Eye (tissue), 1 donor: ENCODE results near the gene RBMS1.

Experiments
- DNase-seq: peaks from one replicate; pipeline ENCODE4 v3.0.0-alpha.2; 2015

Gene RBMS1

DNA sequence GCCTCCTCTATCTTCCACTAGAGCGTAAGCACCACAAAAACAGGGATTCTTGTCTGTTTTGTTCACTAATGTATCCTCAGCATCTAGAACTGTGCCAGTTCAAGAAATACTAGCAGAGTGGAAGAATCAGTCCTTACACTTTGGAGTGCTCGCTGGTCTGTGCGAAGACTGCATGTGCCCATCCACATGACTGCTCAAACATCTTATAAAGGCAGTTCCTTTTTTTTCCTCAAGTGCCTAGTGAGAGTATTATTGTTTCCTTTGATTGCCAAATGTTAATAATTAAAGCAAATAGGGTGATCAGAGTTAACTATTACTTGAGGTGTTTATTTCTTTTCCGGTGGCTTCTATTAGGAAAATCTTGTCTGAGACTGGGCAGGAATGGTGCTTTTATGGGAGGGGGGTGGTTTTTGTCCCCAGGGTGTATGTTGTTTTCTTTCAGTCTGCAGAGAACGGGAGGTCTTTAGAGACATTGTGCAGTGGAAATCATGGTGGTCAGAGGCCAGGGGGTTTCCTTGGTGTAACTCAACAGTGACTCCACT, 247.9 kb downstream of the RBMS1 start:
- no peak for DNase-seq

DNA sequence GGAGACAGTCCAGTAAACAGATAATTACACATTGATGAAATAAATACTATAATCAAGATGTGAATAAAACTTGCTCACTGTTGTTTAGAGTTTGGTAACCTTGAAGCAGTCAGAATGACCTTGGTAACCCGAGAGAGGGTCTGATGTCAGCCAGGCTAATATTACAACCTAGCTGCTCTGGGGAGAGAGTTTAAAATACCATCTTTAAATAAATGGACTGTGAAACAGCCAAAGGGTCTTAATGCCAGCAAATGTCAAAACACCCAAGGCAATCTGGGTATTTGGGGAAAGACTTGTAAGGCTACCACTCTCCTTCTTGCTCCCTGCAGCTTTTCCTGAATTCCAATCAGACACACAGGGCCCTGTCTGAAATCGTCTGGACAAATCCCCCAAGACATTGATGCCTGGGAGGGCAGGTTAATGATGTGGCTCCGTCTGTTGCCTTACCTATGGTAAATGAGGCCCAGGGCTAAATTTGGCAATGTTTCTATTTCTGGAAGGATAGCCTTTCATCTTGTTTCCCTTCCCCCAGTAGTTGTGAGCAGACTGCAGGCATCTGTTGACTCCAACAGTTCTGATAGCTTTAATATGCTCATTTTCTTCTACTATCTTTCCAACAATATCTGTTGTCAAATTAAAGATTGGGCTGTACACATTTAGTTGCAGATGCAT, 250.6 kb downstream of the RBMS1 start:
- no peak for DNase-seq

DNA sequence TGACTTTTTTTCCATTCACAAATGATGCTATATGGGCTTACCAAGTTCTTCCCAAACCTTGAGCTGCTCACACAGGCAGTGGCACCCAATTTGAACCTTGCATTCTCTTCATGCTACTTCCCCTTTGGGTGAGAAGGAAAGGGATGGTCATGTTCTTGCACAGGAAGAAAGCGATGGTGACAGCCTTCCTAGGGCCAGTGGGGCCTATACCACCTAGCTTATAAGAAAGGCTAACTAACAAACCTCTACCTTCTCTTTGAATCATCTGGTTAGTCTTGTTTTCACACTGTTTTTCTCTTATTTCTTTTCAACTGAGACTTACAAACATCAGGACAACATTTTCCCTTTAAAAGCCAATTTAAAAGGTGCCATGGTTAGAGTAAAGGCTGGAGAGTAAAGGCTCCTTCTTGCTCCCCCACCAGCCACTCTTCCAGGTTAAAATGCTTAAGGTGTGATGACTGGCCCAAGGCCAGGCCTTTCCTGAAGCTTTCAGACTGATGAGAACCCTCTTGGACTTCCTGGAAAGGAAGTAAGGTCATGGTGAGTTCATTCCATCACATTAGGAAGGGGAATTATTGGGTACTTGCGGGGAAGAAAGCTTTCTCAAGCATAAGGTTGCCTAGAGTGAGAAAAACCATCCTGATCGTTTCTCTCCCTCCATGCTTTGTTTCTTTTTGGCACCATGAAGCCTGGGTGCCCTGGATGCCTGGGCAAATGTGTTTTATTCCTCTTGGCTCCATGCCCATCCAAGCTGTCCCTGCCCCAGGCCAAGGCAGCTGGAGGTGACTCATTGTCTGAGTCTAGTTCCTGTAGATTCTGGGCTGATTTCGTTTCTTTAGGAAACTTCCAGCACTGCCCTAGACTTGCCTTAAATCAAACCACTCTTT, 252.1 kb downstream of the RBMS1 start:
- no peak for DNase-seq

DNA sequence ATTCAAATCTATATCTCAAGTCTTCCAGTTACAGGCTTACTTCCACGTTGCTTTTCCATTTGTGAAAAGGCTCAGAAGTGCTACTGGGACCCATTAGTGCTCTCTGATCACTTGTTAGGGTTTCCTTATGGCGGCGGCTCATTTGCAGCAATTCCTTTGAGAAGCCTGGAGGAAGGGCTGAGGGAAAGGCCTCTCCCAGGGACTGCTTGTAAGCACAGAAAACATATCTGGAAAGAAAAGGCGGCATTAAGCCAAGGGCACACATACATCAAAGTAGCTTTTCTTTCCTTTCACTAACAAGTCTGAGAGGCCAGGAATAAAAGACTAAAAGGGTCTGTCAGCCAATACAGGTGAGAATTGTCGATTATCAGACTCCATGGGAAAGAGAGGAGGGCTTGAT, 254.2 kb downstream of the RBMS1 start:
- no peak for DNase-seq

DNA sequence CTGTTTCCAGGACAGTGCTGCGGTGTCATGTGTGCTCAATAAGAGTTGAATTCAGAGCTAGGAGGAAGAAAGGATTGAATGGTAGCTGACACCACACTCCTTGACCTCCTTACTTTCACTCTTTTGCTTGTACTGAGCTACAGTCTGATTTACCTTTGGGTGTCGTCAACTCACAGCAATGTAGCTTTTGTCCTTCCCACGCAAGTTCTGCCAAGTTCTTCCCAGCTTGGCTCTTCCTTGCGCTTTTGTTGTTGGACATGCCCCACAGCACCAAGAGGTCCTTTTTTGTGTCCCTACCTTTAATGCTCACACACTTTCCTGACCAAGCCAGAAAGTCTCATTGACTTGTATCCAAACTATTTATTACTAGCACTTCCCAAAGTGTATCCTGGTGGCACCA, 255.2 kb downstream of the RBMS1 start:
- no peak for DNase-seq

DNA sequence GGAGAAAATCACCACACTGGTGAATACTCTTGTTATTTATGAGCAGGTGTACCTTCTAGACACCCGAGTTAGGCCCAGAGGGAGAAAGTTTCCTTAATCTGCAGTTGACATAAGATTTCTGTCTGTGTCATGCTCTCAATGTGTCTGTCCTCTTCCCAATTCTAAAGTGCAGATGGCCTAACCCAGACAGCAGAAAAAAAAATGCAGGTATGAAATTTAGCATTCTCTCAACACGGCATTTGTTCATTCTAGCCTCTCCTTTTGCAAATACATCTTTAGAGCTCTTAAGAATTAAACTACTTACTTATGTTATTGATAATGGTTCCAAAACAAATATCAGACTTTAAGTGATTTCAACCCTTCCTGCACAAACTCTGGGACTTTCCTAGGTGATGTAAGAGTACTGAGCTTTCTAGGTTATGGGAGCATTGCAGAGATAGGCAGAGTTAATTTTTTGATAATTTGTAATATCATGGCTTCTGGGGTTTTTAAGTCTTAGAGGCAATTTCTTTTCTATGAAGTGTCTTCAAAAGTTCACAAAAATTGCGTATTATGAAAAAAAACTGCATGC, 260.6 kb downstream of the RBMS1 start:
- no peak for DNase-seq

DNA sequence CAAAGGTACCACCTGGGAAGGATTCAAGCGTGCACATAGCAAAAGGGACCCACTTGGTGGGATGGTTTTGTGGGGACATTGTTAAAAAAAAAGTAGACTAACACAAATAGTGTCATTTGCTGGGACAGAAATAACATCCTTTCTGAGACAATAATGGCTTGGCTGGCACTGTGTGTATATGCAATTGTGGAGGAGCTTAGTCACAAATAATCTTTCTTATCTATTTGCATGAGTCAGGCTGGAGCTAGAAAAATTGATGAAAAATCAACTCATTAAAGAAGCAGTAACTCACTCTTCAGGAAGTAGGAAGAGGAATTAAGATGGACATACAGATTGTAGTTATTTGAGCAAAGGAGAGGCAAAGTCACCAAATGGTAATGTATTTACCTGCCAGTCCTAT, 264.0 kb downstream of the RBMS1 start:
- DNase-seq, result no peak

DNA sequence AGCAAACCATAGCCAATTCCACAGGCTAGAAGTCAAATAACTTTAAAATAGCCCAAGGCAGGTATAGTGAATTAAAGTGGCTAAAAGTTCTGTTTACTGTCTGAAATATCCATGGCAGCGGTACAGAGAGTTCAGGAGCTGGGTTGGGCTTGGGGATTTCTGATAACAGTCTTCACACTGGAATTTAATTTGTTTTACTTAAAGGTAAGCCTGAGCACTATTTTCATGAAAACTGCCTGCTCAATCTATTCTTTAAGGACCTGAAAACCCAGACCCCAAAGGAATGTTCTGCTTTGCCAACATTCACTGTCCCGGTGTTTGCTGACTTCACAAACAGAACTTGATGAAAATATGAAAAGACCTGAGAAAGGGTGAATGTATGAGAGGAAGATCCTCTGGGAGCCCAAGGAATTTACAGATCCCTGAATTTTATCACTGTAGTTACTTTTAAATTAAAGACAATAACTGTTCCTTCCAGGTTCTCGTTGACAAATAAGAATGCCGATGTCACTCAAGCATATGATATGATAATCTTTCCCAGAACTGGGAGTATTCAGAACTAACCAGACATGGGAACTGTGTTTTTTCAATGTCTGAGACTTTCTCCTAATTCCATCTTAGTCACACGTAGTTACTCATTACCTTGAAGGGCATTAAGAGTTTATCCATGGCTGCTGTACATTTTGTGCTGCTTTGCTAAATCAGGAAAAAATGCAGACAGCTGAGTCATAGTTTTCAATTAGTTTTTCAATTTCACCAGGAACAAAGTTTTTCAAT, 265.3 kb downstream of the RBMS1 start:
- no peak for DNase-seq

DNA sequence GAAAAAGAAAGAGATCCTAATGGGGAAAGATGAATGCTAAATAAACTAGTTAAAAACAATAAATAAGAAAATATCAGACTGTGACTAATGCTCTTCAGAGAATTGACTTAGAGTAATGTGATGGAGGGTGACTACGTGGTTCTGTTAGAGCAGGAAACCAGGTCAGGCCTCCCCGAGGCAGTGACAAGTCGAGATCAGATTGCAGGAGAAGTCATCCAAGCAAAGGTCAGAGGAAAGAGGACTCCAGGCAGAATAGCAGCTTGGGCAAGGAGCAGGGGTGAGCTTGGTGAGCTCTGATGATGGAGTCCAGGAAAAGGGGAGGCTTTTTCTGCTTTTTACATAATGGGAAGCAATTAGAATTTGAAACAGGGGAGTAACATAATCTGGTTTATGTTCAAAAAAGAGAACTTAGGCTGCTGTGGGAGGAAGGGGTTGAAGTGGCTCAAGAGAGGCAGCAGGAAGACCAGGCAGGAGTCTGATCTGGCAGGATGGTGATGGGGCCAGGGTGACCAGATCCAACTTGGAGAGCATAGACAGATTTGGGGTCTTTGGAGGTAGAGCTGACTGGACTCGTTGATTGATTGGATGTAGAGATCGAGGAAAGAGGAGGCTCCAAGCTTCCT, 266.2 kb downstream of the RBMS1 start:
- no peak for DNase-seq

DNA sequence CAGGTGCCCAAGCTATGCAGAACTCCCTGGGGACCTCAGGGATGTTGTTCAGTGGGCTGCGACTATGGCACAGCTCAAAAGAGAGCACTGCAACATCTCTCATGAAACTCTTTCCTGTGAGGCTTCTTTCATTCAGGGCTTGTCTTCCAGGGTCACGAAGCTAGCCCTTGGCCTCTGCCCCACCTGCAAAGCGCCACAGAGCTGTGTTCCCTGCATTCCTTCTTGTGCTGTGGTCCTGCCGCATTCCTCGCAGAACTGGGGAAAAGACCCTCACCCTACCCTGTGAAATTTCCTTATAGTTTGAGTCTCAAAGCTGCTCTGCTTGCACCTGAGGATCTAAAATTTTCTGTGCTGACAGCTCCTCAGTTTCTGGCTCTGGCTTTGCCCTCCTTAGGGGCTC, 267.2 kb downstream of the RBMS1 start:
- no peak for DNase-seq

DNA sequence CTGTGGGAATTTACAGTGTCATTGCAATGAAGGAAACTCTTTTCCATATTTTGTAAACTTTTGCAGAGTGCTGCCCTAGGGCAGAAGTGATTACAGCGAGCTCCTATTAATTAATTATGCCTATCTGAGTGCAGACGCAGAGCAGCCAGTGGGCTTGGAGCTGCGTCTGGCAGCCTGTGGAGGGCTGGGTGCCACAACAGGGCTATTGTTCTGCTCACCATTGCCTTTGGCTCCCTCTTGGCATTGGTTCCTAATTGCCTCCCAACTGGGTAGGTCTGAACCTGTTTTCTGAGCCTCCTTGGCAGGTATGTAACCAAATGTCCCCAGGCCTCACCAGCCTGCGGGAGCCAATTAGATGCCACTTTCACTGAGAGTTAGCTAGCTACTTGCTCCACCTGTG, 267.9 kb downstream of the RBMS1 start:
- DNase-seq, result no peak

DNA sequence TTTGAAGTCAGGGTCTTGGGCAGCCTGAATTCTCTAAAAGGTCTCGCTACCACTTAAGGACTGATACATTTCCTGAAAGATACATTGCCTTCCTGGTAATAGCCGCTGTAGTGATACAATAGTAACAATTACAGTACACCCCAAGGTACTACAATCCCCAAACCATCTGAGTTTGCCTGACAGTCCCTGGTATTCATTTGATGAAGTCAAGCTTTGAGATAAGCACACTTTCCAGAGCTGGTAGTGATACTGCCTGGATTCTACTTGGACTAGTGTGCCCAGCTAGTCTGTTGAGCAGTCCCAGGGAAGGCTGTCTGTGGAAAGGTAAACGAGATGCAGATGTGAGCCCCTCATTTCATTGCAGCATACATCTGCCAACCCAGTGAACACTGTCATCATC, 269.1 kb downstream of the RBMS1 start:
- no peak for DNase-seq

DNA sequence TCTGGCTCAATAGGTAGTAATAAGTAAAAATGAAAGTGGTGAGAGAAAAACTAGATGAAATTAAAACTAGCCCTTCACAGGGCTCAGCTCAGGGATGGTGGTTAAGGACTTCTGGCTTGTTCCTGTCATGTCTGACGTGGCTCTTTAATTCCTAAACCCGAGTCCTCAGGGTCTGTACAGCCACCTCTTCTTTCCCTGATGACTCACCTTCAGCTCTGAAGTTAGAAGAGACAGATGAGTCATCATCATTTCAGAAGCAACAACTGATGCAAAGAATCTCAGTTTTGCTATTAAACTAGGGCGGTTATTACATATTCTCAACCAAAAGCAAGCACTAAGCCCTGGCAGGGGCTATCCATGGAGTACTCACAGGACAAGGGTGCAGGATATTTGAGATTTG, 269.5 kb downstream of the RBMS1 start:
- DNase-seq, result no peak

DNA sequence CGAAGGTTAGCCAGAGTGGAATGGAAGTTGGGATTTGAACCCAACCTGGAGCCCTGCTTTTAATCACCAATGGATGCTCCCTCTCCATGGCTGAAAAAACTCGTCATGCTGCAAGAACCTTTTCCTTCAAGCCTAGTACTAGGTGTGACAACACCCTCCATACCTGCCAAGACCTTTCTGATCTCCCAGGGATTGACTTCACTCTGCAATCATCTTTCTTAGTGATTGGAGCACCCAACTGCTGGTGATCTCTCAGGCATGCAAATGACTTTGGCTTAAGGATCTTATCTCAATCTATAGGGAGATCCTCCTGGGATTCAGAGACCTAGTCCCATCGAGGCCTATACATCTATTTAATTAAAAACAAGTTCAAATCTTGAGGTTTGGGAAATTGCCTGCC, 270.0 kb downstream of the RBMS1 start:
- DNase-seq, result no peak

DNA sequence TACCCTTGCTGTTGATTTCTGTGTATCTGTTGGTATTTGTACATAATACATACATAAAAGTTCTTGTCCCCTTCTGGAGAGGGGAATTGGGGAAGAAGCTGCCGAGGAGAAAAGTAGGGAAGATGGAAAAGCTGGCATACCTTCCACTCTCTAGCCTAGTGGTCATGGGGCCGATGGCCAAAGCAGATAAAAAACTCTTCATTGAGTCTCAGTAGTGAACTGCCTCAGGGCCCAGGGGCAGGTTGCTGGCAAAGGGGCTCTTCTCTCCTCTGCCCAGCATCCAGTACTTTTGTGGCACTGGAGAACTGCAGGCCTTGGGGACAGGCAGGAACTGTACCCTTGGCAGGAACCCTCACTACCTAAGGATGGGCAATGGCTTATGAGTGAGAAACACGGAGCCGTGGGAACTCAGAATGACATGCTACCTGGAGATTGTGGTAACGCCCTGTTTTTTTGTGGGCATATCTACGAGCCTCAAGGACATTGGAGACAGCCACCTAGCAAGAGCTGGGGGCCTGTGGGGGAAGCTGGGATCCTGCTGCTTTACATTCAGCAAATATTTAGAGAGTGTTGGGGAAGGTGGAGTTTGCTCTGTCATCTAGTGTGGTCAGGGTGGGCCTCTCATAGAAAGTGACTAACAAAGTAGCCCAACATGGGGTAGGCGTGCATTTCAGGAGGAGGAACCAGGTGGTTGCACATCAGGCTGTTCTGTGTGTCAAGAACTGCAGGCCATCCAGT, 270.9 kb downstream of the RBMS1 start:
- no peak for DNase-seq
